Measurements from ENCODE around the gene TRIM2.

Gene TRIM2

DNA sequence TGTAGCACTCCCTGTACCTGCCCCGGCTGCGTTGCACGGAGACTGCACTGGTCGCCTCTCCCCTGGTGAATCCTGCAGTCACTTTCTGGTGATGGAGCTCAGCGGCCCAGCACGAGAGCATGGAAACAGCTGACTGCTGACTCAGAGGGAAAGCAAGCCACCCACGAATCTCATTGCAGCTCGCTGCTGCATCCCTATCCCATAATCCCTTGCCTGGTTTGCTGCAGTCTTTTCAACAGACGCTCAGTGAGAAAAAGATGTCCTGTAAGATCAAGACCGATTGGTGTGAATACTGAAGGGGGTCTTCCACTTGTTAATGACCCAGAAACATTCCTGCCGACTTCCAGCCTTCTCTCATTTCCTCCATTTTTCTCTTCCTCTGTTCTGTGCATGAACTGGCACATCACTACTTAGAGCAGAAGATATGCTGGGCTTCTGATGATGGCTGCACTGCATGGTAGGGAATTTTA lies 52.9 kb downstream of the TRIM2 start:
- no peak overlapping the region for H3K4me3 ChIP-seq (ENCODE audit: low read depth, low read length)
- TF ChIP-seq, protein P1, sequence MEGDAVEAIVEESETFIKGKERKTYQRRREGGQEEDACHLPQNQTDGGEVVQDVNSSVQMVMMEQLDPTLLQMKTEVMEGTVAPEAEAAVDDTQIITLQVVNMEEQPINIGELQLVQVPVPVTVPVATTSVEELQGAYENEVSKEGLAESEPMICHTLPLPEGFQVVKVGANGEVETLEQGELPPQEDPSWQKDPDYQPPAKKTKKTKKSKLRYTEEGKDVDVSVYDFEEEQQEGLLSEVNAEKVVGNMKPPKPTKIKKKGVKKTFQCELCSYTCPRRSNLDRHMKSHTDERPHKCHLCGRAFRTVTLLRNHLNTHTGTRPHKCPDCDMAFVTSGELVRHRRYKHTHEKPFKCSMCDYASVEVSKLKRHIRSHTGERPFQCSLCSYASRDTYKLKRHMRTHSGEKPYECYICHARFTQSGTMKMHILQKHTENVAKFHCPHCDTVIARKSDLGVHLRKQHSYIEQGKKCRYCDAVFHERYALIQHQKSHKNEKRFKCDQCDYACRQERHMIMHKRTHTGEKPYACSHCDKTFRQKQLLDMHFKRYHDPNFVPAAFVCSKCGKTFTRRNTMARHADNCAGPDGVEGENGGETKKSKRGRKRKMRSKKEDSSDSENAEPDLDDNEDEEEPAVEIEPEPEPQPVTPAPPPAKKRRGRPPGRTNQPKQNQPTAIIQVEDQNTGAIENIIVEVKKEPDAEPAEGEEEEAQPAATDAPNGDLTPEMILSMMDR (IDR thresholded peaks at IDR 0.05; ENCODE audit: insufficient read depth, low read depth, low read length, missing control alignments), result no peak
- DNase-seq (ENCODE audit: low read depth), result peak; percentile 33

DNA sequence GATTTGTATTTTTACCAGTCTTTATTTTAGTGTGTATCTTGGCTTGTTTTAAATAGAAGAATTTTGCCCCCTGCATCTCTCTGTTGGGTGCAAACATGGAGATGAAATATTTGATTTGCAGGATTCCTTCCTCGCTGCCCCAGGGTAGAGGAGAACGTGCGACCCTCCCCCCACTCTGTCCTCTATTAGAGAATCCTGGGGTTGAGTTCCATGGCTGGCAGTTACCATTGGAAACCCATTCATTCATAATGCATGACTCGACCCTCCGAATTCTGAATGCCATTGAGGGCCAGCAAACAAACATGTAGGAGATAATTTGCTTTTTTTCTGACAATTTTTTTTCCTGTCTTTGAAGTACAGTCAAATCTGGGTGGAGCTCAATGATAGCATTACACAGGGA lies 53.7 kb downstream of the TRIM2 start:
- no peak for DNase-seq (ENCODE audit: low read depth)
- no peak overlapping the region for H3K4me3 ChIP-seq (ENCODE audit: low read depth, low read length)
- TF ChIP-seq, protein P1 (IDR thresholded peaks at IDR 0.05; ENCODE audit: insufficient read depth, low read depth, low read length, missing control alignments), result no peak

DNA sequence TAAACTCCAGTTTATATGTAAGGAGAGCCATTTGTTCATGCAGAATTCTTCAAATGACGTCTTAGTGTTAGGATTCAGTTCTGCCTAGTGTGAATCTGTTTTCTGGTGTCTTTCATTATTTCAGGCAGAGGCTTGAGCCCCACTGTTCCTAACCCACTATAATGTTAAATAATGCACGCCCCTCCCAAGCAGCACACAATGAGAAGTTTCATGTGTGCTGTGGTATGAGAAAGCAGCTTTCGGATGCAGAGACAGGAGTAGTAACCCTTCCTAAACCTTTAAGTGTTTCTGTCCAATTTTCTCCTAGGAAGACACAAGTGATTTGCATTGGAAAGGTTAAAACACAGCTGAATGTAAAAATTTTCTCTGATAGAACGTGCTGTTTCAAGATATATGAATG lies 54.5 kb downstream of the TRIM2 start:
- TF ChIP-seq, protein P1 (IDR thresholded peaks at IDR 0.05; ENCODE audit: insufficient read depth, low read depth, low read length, missing control alignments), result no peak
- no peak overlapping the region for H3K4me3 ChIP-seq (ENCODE audit: low read depth, low read length)
- no peak for DNase-seq (ENCODE audit: low read depth)

DNA sequence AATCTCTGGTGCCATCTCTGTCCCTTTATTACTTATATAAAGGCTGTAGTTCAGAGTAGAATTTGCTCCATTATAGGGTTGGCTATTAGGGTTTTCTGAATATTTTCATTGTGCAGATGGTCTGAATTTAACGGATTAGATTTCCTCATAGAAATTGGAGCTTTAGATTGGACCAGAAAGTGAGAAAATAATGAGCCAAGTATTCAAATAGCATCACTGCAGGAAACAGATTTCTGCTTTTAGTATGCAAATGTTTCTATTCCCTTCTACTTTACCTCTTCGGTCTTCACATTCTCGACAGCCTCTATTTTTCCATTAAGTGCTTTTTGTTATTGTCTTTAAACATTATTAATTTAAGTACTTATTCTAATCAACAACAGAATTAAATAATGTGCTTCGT lies 55.4 kb downstream of the TRIM2 start:
- TF ChIP-seq, protein P1 (IDR thresholded peaks at IDR 0.05; ENCODE audit: insufficient read depth, low read depth, low read length, missing control alignments), result no peak
- no peak overlapping the region for H3K4me3 ChIP-seq (ENCODE audit: low read depth, low read length)
- no peak for DNase-seq (ENCODE audit: low read depth)

DNA sequence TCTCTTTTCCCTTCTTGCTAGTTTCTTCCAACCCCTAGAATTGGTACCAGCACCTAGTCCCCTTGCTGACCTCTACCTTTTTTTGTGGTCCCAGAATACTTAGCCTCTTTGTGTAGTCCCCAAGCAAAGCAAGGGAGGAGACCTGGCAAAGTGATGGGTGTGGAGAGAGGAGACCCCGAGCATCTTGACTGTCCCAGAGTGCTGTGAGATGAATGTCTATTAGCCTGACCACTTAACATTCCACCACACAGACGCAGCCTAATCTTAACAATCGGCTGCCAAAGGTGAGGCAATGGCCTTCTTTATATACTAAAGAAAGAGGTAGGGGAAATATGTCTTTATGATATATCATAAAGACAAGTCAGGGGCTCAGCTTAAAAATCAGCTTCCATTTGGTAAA lies 55.9 kb downstream of the TRIM2 start:
- no peak for DNase-seq (ENCODE audit: low read depth)
- TF ChIP-seq, protein P1 (IDR thresholded peaks at IDR 0.05; ENCODE audit: insufficient read depth, low read depth, low read length, missing control alignments), result no peak
- no peak overlapping the region for H3K4me3 ChIP-seq (ENCODE audit: low read depth, low read length)

DNA sequence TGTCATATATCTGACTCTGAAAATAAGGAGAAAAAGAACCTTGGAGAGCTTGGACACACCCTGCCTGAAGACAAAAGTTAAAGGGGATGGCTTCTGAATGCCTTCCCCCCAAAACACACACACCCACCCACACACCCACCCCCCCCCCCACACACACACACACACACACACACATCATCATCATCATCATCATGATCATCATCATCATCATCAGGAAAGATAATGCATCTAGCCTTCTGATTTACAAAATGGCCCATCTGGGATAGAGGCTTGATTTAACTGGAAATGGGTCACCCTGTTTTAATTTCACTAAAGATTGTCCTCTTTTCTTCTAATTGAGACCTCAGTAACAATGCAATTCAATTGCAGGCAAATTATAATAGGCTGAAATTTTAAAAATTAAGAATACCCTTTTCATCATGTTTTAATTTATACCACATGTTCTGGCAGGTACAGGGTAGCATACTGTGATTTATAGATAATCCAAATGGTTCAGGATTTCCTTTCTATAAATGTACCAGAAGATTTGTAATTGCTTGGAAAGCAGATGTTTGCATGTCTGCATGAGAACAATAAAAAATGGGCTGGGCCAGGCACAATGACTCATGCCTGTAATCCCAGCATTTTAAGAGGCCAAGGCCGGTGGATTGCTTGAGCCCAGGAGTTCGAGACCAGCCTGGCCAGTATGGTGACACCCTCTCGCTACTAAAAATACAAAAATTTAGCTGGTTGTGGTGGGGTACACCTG lies 56.5 kb downstream of the TRIM2 start:
- no peak overlapping the region for H3K4me3 ChIP-seq (ENCODE audit: low read depth, low read length)
- DNase-seq (ENCODE audit: low read depth), result no peak
- TF ChIP-seq, protein P1 (IDR thresholded peaks at IDR 0.05; ENCODE audit: insufficient read depth, low read depth, low read length, missing control alignments), result no peak

DNA sequence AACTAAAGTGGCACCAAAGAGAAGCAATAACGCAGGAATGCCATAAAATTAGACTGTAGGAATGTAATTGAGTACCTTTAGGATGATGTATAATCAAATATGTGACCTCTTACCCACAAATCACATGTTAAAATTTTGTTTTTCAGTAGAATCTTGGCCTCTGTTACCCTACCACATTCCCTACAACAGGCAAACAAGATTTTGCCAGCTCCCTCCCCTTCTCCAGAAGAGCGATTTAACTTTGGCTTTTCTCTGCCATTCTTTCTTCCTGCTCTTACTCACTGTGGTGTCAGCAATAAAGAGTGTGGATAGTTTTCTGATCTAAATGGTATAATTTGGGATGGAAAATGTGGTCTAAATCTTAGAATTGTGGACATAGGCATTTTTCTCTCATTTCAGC lies 57.2 kb downstream of the TRIM2 start:
- TF ChIP-seq, protein P1 (IDR thresholded peaks at IDR 0.05; ENCODE audit: insufficient read depth, low read depth, low read length, missing control alignments), result no peak
- DNase-seq (ENCODE audit: low read depth), result no peak
- no peak overlapping the region for H3K4me3 ChIP-seq (ENCODE audit: low read depth, low read length)
